ENCODE results near the gene GNG12. TPM values are rescaled to one million over a fixed set of nuclear protein-coding genes. Genes with fewer than 3 reads are reported as not detected.

Gene GNG12
- total RNA-seq, 1 experiment from 2014 or later: 60.4 TPM

DNA sequence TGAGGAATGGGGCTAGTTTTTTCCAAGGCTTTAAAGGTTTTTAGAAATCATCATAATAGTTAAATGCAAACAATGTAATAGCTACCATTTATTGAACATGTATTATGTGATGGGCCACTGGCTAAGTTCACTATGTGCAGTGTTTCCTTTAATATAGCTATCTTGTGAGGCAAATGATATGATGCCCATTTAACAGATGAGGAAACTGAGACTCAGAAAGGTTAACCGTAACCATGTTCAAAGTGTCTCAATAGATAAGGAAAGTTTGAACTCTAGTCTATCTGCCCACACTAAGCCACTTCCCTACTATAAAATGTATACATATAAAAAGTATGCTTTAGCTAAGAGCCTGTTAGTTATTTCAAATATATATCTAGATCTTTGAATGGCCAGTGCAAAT is 64.8 kb downstream of the GNG12 start:
- in situ Hi-C loops (cut with HindIII; ENCODE audit: low pct_unique_long_range_greater_than_20kb, low sequenced_read_pairs): no loop called here
- no peak for DNase-seq (ENCODE audit: low read depth)

DNA sequence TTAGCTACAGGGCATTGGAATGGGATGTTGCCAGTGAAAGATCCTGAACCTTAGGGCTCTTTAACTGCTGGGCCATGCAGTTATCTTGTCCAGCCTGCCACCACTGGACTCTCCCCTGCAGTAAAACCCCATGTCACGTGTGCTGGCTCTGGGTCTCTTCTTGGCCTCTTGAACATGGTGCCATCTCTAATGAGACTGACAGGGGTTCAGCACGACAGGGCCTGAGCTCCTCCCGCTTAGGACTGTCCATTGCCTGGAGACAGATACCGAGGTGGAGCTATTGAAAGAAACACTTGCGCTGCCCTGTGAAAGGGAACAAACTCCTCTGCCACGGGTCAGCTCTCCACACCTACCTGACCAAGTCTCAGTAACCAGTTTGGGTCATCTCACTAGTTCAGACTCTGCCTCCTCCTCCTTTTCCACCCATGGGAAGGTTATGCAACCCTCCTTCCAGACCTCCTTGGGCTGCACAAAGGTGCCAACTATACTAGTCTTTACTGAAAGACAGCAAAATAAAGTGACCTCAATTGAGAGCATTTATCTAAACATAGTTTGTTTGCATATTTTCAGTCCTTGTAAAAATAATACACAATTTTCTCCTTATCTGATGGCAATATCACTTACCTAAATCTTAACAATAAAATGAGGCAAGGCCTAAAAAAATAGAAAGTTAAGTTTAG is 66.0 kb downstream of the GNG12 start:
- in situ Hi-C loops (cut with HindIII; ENCODE audit: low pct_unique_long_range_greater_than_20kb, low sequenced_read_pairs): no loop called here
- DNase-seq (ENCODE audit: low read depth): no peak

DNA sequence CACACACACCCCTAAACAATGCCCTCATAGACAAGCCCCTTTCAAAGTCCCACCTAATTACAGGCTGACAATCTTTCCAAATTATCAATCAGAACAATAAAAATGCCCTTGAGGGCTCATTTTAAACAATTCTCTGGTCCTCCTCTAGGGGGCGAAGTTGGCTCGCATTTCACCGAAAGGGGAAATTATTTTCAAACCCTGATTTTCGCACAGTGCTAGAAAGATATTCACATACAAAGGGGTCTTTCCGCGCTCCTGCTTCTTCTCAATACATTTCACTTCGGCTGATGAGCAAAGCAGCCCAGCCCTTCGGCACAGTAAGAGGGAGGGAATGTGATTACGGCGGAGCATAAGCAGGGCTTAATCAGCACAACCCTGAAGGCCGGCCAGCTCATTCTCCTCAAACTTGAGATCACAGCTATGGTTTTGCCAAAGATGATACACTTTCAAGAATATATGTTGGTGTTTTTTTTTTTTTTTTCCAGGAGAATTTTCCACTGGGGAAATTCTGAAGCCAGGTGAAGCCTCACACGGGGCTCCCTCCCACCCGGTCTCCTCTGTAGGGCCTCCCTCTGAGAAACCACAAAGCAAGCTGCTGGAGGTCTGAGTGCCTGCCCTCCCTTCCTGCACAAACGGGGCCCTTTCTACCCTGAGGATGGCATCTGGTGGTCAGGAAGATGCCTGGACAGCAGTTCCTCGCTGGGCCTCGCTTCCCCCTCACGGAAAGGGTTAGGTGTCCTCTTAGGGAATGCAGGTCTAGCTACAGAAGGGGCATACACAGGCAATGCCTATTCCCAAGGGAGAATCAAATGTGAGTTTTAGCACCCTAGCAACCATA is 66.9 kb downstream of the GNG12 start:
- peak; percentile 39 for DNase-seq (ENCODE audit: low read depth)
- in situ Hi-C loops (cut with HindIII; ENCODE audit: low pct_unique_long_range_greater_than_20kb, low sequenced_read_pairs): no loop called here

DNA sequence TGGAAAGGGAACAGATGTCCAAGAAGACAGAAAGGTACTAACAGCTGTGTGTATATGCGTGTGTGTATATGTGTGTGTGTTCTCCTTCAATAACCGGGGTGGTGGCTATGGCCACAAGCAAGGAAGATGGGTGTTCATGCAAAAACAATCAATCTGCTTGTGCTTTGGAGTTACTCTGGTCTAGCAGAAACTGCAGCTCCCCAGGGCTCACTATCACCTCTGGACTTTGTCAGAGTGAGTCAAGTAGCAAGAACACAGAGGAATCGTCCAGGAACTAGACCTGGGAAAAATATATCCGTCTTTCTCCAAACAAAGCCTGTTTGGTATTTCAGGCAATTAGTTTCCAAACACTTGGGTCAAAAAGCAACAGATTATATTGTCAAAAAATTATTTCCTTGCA is 68.6 kb downstream of the GNG12 start:
- no peak for DNase-seq (ENCODE audit: low read depth)
- in situ Hi-C loops (cut with HindIII; ENCODE audit: low pct_unique_long_range_greater_than_20kb, low sequenced_read_pairs): no loop called here

DNA sequence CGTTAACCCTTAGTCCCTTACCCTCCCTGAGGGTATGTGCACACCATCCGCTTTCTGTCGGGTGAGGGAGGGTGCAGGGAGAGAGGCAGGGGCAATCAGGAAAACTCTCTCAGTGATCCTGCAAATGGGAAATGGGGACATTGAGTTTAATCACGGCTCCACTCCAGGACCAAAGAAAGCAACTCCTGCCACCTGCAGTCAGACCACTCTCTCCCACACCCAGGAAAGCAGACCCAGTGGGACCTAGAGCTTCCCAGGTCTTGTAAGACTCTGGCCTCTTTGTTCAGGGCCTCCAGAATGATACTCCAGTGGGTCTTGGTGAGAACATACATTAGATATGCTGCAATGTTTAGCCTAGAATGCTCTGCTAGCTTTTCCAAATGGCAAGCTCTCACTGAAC is 71.5 kb downstream of the GNG12 start:
- DNase-seq (ENCODE audit: low read depth): no peak
- in situ Hi-C loops (cut with HindIII; ENCODE audit: low pct_unique_long_range_greater_than_20kb, low sequenced_read_pairs): no loop called here

DNA sequence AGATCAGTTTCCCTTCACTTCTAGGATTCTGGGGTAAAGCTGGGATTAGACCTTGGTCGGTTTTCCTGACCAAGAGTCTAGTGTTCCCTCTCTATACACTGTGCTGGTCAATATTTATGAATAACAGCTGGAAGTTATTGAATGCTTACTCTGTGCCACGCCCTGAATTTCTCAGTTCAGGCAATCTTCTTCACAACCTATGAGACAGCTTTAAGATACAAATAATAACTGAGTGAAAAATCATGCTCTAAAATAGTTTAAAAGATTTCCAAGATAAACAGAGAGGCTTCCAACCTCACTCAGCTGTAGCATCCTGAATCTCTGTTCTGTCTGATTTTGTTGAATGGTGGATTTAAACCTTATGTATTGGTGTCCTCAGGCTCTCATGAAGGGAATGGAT is 72.2 kb downstream of the GNG12 start:
- DNase-seq (ENCODE audit: low read depth): no peak
- in situ Hi-C loops (cut with HindIII; ENCODE audit: low pct_unique_long_range_greater_than_20kb, low sequenced_read_pairs): no loop called here

DNA sequence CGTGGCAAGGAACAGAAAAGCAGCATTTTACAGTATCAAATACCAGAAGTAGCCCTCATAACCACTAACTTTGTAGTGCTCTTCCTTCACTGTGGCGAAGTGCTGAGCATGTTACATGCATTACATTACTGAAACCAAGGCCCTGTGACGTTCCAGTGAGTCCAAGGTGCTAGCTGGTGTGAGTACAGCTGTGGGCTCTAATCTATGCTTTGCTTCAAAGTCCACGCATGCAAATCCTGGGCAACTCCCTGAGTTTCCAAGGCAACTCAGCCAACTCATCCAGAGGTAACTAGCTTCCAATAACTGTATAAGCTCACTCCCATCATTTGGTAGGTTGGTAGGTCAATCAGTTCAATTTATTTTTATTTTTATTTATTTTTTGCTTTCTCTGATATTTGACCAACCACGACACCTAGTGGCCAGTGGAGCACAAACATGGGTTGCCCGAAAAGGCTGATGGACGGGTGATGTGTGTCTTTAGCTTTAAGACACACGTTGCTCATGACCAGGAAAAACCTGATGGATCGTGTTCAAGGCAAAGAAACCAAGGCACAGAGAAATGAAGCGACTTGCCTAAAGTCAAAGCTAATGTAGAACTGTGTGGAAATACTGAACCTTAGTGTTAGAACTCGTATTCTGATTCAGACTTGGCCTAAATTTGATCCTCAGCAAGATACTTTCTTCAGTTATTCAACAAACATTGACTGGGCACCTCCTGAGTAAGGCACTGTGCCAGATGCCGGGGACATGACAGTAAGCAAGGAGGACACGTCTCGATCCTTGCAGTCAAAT is 73.0 kb downstream of the GNG12 start:
- DNase-seq (ENCODE audit: low read depth): peak; percentile 72
- in situ Hi-C loops (cut with HindIII; ENCODE audit: low pct_unique_long_range_greater_than_20kb, low sequenced_read_pairs): no loop called here

DNA sequence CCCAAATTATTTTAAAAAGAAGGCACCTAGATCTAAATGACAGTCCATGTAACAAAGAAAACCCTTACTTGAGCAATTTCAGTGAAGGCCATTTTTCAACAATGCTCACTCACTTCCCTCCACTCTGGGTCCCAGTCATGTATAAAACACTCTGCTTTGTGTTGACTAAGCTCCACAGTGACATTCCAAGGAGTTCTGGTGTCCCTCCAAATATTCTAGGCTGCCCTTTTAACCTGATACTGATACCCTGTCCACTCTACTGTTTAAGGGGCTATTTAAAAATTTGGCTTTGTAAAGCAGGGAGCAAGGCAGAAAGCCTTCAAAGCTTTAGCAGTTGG is 73.6 kb downstream of the GNG12 start:
- DNase-seq (ENCODE audit: low read depth): no peak
- in situ Hi-C loops (cut with HindIII; ENCODE audit: low pct_unique_long_range_greater_than_20kb, low sequenced_read_pairs): no loop called here

DNA sequence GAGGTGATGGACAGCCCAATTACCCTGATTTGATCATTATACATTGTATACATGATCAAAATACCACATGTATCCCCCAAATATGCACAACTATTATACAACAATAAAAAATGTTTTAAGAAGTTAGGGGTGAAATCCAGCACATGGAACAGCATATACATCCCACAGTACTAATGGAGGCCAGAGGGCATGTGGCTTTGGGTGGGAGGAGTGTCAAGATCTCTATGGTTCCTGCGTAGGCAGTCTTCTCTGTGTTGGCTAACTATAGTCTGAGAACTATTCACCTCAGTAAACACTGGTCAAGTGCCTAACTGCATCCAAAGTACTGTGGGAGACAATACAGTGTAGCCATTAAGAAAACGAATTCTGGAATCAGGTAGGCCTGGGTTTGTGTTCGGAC is 74.2 kb downstream of the GNG12 start:
- in situ Hi-C loops (cut with HindIII; ENCODE audit: low pct_unique_long_range_greater_than_20kb, low sequenced_read_pairs): no loop called here
- DNase-seq (ENCODE audit: low read depth): no peak

DNA sequence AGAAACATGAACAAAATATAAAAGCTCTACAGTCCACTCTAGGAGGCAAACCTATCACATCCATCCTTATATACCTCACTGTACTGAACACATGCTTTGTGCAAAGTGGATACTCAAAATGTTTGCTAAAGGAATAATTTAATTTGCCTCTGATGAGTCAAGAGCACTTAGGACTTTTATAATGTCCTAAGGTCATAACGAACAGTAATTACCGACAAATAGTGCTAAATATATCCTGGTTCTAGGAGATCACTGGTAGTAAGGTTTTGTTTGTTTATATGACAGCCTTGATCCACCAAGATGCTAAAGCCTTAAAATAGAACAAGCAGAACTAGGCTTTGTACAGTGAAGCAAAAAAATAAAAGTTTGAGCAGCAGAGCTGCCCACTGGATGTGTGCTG is 77.6 kb downstream of the GNG12 start:
- in situ Hi-C loops (cut with HindIII; ENCODE audit: low pct_unique_long_range_greater_than_20kb, low sequenced_read_pairs): no loop called here
- DNase-seq (ENCODE audit: low read depth): no peak

DNA sequence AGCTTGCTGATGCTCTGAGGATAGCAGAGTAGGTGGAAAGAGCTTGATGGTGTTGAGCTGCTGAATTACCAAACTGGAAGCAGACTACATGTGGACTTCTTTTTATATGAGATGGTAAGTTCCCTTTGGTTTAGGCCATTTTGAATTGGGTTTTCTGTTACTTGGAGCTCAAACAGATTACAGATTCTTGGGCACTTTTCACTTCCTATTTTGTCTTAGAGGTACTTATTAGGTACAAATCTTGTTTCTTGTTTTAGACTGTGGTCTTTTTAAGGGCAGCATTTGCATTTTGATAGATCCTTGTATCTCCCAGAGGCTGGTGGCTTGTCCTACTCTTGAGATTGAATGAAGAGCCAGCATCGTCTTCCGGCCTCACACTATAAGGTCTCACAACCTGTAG is 78.1 kb downstream of the GNG12 start:
- in situ Hi-C loops (cut with HindIII; ENCODE audit: low pct_unique_long_range_greater_than_20kb, low sequenced_read_pairs): no loop called here
- no peak for DNase-seq (ENCODE audit: low read depth)

DNA sequence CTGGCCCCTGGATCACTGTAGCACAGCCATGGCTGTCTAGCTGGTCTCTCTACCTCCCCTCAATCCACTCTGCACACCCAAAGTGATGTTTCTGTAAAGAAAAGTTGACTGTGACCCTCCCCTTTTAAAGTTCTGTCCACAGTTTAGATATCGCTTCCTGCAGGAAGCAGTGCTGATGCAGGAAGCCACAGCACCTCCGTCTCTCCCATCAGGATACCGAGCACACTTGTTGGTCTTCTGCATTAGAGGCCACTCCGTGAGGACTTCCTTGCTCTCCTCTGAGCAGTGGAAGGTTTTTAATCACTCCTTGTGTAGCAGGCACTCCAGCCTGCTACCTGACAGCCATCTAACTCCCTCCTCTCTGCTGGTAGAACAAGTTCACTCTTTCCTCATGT is 78.7 kb downstream of the GNG12 start:
- DNase-seq (ENCODE audit: low read depth): no peak
- in situ Hi-C loops (cut with HindIII; ENCODE audit: low pct_unique_long_range_greater_than_20kb, low sequenced_read_pairs): no loop called here

DNA sequence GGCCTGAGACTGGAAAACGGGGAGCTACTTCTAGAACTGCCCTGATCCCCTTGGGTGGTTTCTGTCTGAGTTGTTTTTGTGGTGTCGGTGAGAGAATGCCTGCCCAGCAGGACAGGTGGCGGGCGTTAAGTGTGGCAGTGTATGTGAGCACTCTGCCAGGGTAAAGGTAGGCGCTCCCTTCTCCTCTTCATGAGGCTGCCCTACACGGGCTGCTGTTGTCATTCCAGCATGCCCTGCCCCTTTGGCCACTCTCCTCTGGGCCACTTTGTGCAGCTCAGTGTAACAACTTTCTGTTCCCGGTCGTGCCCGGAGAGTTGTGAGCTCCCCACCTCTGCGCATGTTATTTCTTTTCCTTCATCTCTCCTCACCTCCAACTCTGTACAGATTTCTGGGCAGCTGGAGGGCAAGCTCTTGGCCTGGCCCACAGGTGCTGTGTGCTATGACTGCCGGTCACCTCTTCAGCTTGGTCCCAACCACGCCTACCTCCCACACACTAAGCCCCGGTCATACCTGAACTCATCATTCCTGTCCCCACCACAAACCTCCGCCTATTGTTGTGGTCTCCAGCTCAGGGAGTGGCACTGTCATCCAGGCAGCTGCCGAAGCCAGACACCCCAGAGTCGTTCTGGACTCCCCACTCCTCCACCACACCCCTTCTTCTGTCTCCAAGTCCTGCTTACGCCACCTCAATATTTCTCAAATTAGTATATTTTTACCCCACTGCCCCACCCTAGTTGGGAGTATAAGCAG is 79.3 kb downstream of the GNG12 start:
- in situ Hi-C loops (cut with HindIII; ENCODE audit: low pct_unique_long_range_greater_than_20kb, low sequenced_read_pairs): no loop called here
- no peak for DNase-seq (ENCODE audit: low read depth)

DNA sequence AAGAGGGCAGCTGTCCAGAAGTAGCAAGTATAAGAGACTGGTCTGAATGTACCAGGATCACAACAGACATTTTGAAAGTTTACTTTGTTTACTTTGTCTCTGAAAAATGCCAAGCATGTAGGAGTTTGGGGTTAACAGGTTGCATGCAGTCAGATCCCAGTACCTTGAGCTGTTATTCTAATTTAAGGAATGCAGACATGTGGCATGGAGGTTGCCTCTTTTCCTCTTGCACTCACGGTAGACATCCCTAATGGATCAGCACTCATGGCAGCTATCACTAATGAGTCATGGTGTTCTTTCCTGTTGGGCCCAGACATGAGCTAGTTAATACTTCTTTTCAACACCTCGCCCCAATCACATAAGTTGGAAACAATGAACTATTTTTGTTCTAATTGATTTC is 81.0 kb downstream of the GNG12 start:
- no peak for DNase-seq (ENCODE audit: low read depth)
- in situ Hi-C loops (cut with HindIII; ENCODE audit: low pct_unique_long_range_greater_than_20kb, low sequenced_read_pairs): no loop called here

DNA sequence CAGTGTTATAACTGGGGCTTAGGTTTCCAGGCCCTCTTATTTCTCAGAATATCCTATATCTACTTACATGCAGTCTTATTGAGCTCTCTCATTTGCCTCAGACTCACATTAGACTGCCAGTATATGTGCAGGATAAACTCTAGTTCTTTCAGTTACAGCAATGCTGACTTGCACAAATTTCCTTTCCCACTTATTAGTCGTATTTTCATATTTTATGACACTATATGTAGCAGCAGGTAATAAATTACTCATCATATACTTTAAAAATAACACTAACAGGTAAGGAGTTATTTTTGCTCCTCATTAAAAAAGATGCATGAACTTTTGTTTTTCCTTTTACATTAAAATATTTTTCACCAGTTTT is 82.6 kb downstream of the GNG12 start:
- DNase-seq (ENCODE audit: low read depth): no peak
- in situ Hi-C loops (cut with HindIII; ENCODE audit: low pct_unique_long_range_greater_than_20kb, low sequenced_read_pairs): no loop called here

DNA sequence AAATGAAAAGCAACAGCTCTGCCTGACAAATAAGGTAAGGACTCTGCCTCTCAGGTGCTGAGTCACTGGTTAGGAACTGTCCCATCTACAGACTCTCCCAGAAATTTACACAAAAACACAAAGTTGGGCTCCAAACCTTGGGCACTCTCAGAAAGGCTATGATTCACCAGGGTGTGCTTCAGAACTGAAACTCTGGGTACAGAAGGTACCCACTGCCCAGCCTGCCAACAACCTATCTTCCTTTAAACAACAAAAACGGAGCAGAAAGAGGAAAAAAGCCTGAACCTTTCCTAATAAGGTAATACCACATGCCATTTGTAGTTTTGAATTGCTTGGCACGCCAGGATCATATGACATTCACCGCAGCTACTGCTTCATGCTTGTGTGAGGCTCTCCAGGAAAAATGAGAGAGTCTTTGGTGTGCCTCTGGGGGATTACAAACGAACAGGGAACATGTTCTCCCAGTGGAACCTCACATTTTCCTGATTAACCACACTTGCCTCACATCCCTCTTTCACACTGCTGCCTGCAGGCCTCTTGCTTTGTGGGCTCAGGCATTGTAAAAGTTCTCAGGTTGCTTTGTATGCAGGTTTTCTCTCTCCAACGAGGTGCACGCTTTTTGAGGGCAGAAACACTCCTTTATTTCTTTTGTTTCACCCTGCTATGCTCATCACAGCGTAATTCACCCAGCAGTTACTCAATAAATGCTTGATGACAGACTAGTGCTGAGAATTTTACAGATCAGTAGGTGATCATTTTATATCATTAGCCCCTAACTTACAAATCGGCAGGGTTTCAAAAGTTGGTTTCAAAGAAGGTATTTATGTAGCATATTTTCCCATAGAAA is 83.2 kb downstream of the GNG12 start:
- in situ Hi-C loops (cut with HindIII; ENCODE audit: low pct_unique_long_range_greater_than_20kb, low sequenced_read_pairs): no loop called here
- DNase-seq (ENCODE audit: low read depth): peak; percentile 82

DNA sequence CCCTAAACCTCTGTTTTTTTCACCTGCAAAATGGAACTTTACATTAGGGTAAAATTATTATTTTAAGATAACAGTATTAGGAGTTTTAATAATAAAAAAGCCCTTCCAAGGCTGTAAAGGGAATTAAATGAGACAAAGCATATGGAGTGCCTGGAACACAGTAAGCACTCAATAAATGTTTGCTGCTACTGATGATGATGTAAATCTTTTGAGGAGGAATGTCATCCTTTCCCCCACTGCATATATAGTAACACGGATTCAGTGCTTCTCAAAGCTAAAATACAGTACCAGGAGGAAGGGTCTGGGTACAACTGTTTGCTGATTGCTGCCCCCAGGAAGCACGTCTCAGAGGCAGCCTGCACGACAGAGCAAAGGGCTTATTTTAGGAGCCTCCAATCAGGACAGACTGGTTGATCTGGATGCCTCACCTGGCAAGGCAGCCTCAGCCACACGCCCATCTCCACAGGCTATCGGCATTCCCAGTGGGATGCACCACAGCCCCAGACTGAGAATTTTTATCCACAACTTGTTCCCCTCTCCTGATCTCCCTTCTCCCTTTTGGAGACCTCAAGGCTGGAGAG is 83.9 kb downstream of the GNG12 start:
- no peak for DNase-seq (ENCODE audit: low read depth)
- in situ Hi-C loops (cut with HindIII; ENCODE audit: low pct_unique_long_range_greater_than_20kb, low sequenced_read_pairs): no loop called here

DNA sequence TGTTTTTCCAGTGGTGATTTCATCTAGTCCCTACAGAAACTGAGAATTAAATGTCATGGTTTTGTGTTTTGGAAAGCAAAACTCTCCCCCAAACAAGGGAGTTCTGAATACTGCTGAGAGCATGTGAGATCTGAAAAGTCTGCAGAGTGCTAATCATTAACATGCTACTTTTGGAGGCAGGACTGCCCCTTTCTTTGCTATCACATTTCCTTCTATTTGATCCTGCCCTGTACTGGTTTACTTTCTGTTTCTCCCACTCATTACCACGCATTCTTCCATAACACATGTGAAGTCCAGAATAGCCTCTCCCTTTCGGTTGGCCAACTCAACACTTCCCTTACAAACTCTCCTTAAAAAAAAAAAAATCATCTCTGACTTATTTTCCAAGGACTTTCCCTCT is 84.6 kb downstream of the GNG12 start:
- in situ Hi-C loops (cut with HindIII; ENCODE audit: low pct_unique_long_range_greater_than_20kb, low sequenced_read_pairs): no loop called here
- DNase-seq (ENCODE audit: low read depth): peak; percentile 81
